RWPE2 (cell line): Measurements from ENCODE around the gene TNNT1.

Experiments
- ATAC-seq: fragments of 200-7000 bp; cut with Tn5 transposase; 3 replicates; pipeline ENCODE4 v1.9.1; 2021; ENCODE audit warnings: low read depth
- DNase-seq: peaks from one replicate; pipeline ENCODE4 v3.0.0-alpha.2; 2020; ENCODE audit warnings: low spot score
- H3K27ac ChIP-seq: fragments of 450-650 bp; 2 replicates; pipeline ENCODE4 v1.5.1; 2017; ENCODE audit warnings: mild to moderate bottlenecking; ENCODE audit not compliant: poor library complexity, severe bottlenecking
- H3K27me3 ChIP-seq: fragments of 250-450 bp; sonication (Bioruptor Pico); 2 replicates; pipeline ENCODE4 v1.5.1; 2021; ENCODE audit warnings: mild to moderate bottlenecking, moderate library complexity; ENCODE audit not compliant: insufficient read depth, poor library complexity, severe bottlenecking
- H3K36me3 ChIP-seq: fragments of 250-450 bp; sonication (Bioruptor Pico); 2 replicates; pipeline ENCODE4 v1.5.1; 2020; ENCODE audit warnings: low read depth, mild to moderate bottlenecking, moderate library complexity
- H3K4me1 ChIP-seq: fragments of 250-450 bp; sonication (Bioruptor Pico); 2 replicates; pipeline ENCODE4 v1.5.1; 2021; ENCODE audit warnings: mild to moderate bottlenecking, moderate library complexity; ENCODE audit not compliant: insufficient read depth, poor library complexity, severe bottlenecking
- H3K4me3 ChIP-seq: fragments of 250-450 bp; sonication (Bioruptor Pico); 2 replicates; pipeline ENCODE4 v1.5.1; 2021; ENCODE audit warnings: mild to moderate bottlenecking, moderate library complexity; ENCODE audit not compliant: severe bottlenecking
- H3K9me3 ChIP-seq: fragments of 250-450 bp; sonication (Bioruptor Pico); 2 replicates; pipeline ENCODE4 v1.5.1; 2021; ENCODE audit warnings: mild to moderate bottlenecking, moderate library complexity; ENCODE audit not compliant: severe bottlenecking
- CTCF ChIP-seq: fragments of 450-650 bp; IDR thresholded peaks from one replicate; pipeline ENCODE4 v1.5.1; 2017; ENCODE audit warnings: mild to moderate bottlenecking, moderate library complexity; ENCODE audit not compliant: poor library complexity, severe bottlenecking

Gene TNNT1

DNA sequence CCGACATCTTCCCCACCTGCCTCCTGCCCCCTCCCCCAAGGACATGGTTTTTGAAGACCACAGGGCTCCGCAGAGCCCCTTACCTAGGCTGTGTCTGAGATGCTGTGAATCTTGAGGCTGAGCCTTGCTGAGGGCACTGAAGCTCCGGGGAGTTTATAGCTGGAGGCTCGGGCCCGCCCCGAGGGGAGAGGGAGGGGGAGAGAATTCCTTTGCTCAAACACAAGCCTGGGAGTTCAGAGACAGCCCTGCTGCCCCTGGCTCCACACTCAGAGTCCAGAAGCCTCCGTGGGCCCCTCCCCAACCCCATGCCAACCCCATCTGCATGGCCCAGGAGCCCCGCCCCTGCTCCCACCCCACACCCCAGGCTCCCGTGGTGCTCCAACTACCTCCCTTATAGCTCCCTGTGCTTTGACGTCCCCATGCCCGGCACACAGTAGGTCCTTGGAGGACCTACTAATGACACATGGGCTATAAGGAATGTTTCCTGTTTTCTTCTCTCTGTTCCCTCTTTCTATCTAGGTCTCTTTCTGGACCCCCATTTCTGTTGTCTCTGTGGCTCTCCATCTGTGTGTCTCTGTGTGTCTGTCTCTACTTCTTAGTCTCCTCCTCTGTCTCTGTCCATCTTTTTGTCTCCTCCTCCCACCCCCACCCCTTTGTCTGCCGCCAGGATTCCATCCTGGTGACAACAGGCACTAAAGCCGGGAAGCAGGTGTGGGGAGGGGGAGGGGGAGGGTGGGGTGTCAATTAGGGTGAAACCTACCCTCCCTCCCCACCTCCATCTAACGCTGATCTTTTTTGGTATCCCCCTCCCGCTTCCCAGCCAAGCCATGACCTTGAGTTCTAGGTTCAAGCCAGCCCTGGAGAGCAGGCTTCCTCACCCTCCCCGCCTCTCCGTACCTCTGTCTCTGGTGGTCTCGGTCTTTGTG is at the start of gene TNNT1:
Gene TNNT1, minus strand, starts transcription at position 129 of the 926 bp plus-strand sequence. CDS start 2,049 bp downstream, outside the sequence.
- ATAC-seq: 0 out of 3 replicates have a peak, but pooled peaks have one; percentile 2
- H3K9me3 ChIP-seq: no peaks in the 10 kb centered on the region

GRCh38 chr19:55198651-55199050 is 49.6 kb upstream of the TNNT1 start:
- H3K4me3 ChIP-seq: no peak overlapping the region
- no peak for TF ChIP-seq CTCF
- no peak for ATAC-seq
- peaks cover 5% of the 10 kb centered on the region for H3K9me3 ChIP-seq
- DNase-seq: no peak
- H3K4me1 ChIP-seq: no peaks in the 10 kb centered on the region
- no peaks in the 10 kb centered on the region for H3K36me3 ChIP-seq
- no peak overlapping the region for H3K27ac ChIP-seq
- H3K27me3 ChIP-seq: no peaks in the 10 kb centered on the region

More for the DNA sequence above, at the start of gene TNNT1:
- H3K4me1 ChIP-seq: no peaks in the 10 kb centered on the region
- H3K36me3 ChIP-seq: peaks cover 6% of the 10 kb centered on the region
- H3K27ac ChIP-seq: no peak within 1 kb of the TSS
- no peak for DNase-seq
- no peaks in the 10 kb centered on the region for H3K27me3 ChIP-seq
- no peak within 1 kb of the TSS for H3K4me3 ChIP-seq
- TF ChIP-seq CTCF: no peak

DNA sequence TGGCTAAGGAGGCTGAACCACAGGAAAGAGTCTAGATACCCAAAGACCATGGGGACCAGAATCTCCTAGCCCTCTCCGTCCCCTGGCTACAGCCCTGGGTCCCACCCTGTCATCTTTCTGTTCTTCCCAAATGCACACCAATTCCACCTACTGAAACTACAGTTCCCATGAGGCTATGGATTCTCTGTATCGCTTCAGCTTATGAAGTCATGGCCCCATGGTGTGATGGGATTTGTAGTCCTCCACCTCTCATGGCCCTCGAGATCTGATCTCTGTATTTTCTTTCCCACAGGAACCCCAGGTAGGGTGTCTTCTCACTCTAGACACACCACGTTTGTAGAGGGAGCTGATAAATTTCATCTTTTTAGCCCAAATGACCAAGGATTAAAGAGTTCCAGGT is 48.5 kb upstream of the TNNT1 start:
- DNase-seq (no peak), ATAC-seq (no peak; the same call in 2 of the 3 replicates)
- Histone ChIP-seq H3K4me1 (no peaks in the 10 kb centered on the region), H3K36me3 (no peaks in the 10 kb centered on the region), H3K27ac (no peak overlapping the region), H3K9me3 (peaks cover 5% of the 10 kb centered on the region), H3K4me3 (no peak overlapping the region), H3K27me3 (no peaks in the 10 kb centered on the region)
- TF ChIP-seq CTCF: no peak

- no peak overlapping the region for H3K4me3 ChIP-seq
- no peaks in the 10 kb centered on the region for H3K36me3 ChIP-seq
- ATAC-seq (peak; percentile 42; the same call in 2 of the 3 replicates), DNase-seq (no peak)
- no peaks in the 10 kb centered on the region for H3K4me1 ChIP-seq
- peaks cover 5% of the 10 kb centered on the region for H3K9me3 ChIP-seq
- TF ChIP-seq CTCF: no peak
- no peaks in the 10 kb centered on the region for H3K27me3 ChIP-seq
- no peak overlapping the region for H3K27ac ChIP-seq
Measured at GRCh38 chr19:55196803-55197202, 47.8 kb upstream of the TNNT1 start.

- H3K27me3 ChIP-seq: no peaks in the 10 kb centered on the region
- no peak for ATAC-seq
- no peak overlapping the region for H3K4me3 ChIP-seq
- H3K9me3 ChIP-seq: peaks cover 5% of the 10 kb centered on the region
- TF ChIP-seq CTCF: no peak
- H3K4me1 ChIP-seq: peaks cover 10% of the 10 kb centered on the region
- DNase-seq: no peak
- no peaks in the 10 kb centered on the region for H3K36me3 ChIP-seq
- no peak overlapping the region for H3K27ac ChIP-seq
Measured at GRCh38 chr19:55193481-55193880, 44.5 kb upstream of the TNNT1 start.
